ENCODE data around the gene PARD3B.
A peak's percentile ranks its signal among the peaks of the same experiment; 100 is the strongest.

Gene PARD3B

GRCh38 chr2:204544961-204545860 is at the start of gene PARD3B:
Gene PARD3B (plus strand): TSS chr2:204545475. CDS start chr2:204546000, 525 bp downstream.
- peak; percentile 43 for DNase-seq (ENCODE audit: low read depth)

GRCh38 chr2:204496779-204497178 is 48.5 kb upstream of the PARD3B start:
- DNase-seq (ENCODE audit: low read depth) = no peak

- DNase-seq (ENCODE audit: low read depth) = no peak
Observed at GRCh38 chr2:204497855-204498254, 47.4 kb upstream of the PARD3B start.

GRCh38 chr2:204498291-204498690 is 47.0 kb upstream of the PARD3B start:
- no peak for DNase-seq (ENCODE audit: low read depth)

GRCh38 chr2:204503869-204504268 is 41.4 kb upstream of the PARD3B start:
- no peak for DNase-seq (ENCODE audit: low read depth)

- DNase-seq (ENCODE audit: low read depth) = no peak
Observed at GRCh38 chr2:204504594-204504993, 40.7 kb upstream of the PARD3B start.

GRCh38 chr2:204505488-204505887 is 39.8 kb upstream of the PARD3B start:
- DNase-seq (ENCODE audit: low read depth) = no peak

- DNase-seq (ENCODE audit: low read depth) = peak; percentile 70
Observed at GRCh38 chr2:204505946-204506345, 39.3 kb upstream of the PARD3B start.

- no peak for DNase-seq (ENCODE audit: low read depth)
Observed at GRCh38 chr2:204507636-204508035, 37.6 kb upstream of the PARD3B start.

- DNase-seq (ENCODE audit: low read depth) = no peak
Observed at GRCh38 chr2:204510709-204511420, 34.4 kb upstream of the PARD3B start.

- DNase-seq (ENCODE audit: low read depth) = no peak
Observed at GRCh38 chr2:204514439-204514838, 30.8 kb upstream of the PARD3B start.

GRCh38 chr2:204515416-204515815 is 29.9 kb upstream of the PARD3B start:
- no peak for DNase-seq (ENCODE audit: low read depth)

- no peak for DNase-seq (ENCODE audit: low read depth)
Observed at GRCh38 chr2:204517154-204517553, 28.1 kb upstream of the PARD3B start.

GRCh38 chr2:204529795-204530463 is 15.3 kb upstream of the PARD3B start:
- DNase-seq (ENCODE audit: low read depth) = no peak

GRCh38 chr2:204530464-204530805 is 14.8 kb upstream of the PARD3B start:
- no peak for DNase-seq (ENCODE audit: low read depth)

GRCh38 chr2:204533629-204534370 is 11.5 kb upstream of the PARD3B start:
- DNase-seq (ENCODE audit: low read depth) = peak; percentile 35

- no peak for DNase-seq (ENCODE audit: low read depth)
Observed at GRCh38 chr2:204535356-204535755, 9.9 kb upstream of the PARD3B start.

GRCh38 chr2:204535764-204536163 is 9.5 kb upstream of the PARD3B start:
- DNase-seq (ENCODE audit: low read depth) = no peak

- DNase-seq (ENCODE audit: low read depth) = peak; percentile 90
Observed at GRCh38 chr2:204538182-204539018, 6.9 kb upstream of the PARD3B start.

- DNase-seq (ENCODE audit: low read depth) = no peak
Observed at GRCh38 chr2:204539019-204539385, 6.3 kb upstream of the PARD3B start.

- no peak for DNase-seq (ENCODE audit: low read depth)
Observed at GRCh38 chr2:204541637-204542036, 3.6 kb upstream of the PARD3B start.

Data from HS-5 (cell line).